GM18526 (cell line): Measurements from ENCODE around the gene NLRP4.

Experiments
- POLR2A ChIP-seq: IDR thresholded peaks from 3 replicates; pipeline ENCODE4 v1.6.1; 2011; ENCODE audit not compliant: insufficient read length; ENCODE audit errors: extremely low read depth

NLRP4 gene, protein sequence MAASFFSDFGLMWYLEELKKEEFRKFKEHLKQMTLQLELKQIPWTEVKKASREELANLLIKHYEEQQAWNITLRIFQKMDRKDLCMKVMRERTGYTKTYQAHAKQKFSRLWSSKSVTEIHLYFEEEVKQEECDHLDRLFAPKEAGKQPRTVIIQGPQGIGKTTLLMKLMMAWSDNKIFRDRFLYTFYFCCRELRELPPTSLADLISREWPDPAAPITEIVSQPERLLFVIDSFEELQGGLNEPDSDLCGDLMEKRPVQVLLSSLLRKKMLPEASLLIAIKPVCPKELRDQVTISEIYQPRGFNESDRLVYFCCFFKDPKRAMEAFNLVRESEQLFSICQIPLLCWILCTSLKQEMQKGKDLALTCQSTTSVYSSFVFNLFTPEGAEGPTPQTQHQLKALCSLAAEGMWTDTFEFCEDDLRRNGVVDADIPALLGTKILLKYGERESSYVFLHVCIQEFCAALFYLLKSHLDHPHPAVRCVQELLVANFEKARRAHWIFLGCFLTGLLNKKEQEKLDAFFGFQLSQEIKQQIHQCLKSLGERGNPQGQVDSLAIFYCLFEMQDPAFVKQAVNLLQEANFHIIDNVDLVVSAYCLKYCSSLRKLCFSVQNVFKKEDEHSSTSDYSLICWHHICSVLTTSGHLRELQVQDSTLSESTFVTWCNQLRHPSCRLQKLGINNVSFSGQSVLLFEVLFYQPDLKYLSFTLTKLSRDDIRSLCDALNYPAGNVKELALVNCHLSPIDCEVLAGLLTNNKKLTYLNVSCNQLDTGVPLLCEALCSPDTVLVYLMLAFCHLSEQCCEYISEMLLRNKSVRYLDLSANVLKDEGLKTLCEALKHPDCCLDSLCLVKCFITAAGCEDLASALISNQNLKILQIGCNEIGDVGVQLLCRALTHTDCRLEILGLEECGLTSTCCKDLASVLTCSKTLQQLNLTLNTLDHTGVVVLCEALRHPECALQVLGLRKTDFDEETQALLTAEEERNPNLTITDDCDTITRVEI

DNA sequence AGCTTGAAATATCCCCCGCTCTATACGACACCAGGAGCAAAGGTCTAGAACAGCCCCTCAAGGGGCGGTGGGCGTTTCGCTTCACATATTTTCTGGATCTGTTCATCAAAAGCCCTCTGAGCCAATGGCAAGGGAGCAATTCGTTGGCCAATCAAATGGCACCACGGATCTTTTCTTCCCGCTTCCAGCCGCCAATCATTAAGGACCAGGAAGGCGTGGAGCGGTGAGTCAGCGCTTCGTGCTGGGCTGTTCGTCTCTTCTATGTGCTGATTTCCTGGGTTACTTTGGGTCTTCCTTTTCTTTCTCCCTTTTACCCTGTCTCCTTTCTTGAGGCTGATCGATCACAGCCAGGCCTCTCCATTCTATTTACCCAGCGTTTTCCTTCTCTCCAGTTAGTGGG, at the start of gene NLRP4:
Gene NLRP4, plus strand, starts transcription at position 201 of the 400 bp plus-strand sequence. CDS start 15,541 bp downstream, outside the sequence.
- TF ChIP-seq POLR2A, result no peak

GRCh38 chr19:55795021-55795420, 41.3 kb upstream of the NLRP4 start:
- no peak for TF ChIP-seq POLR2A

GRCh38 chr19:55801416-55801815, 34.9 kb upstream of the NLRP4 start:
- no peak for TF ChIP-seq POLR2A

DNA sequence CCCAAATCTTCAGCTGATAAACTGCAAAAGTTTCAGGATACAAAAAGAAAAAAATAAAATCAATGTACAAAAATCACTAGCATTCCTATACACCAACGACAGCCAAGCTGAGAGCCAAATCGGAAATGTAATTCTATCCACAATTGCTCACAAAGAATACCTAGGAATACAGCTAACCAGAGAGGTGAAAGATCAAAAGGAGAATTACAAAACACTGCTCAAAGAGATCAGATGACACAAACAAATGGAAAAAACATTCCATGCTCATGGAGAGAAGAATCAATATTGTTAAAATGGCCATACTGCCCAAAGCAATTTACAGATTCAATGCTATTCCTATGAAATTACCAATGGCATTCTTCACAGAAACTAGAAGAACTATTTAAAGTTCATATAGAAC, 34.1 kb upstream of the NLRP4 start:
- no peak for TF ChIP-seq POLR2A

DNA sequence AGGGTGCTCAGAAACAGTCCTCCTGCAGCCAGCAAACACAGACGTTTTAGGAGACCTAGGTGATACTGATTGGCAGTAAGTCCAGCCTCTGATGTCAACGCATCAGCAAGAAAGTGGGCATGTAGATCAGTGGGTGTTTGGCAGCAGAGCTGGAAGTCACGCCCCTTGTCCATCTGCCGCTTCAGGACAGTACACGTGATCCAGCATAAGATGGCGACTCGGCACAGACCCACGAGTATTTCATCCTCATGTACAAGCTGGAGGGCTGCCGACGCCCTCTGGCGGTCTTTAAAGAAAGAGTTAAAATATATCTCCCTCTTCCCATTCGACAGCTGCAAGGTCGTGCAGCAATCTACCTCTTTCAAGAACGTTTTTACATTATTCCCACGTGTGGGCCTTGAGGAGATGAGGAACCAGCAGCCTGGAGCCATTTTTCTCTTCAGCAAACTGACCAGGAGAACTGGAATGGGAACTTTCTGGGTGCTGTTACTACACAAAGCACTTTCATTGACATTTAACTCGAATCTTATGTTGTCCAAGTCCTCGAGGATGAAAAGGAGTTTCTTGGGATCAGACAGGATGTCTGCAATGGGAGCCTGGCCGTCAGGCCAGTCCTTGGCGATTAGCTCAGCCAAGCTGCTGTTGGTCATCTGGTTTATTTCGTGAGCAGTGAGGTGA, 26.8 kb upstream of the NLRP4 start:
- no peak for TF ChIP-seq POLR2A

- TF ChIP-seq POLR2A, result no peak
Measured at GRCh38 chr19:55811340-55811739, 25.0 kb upstream of the NLRP4 start.

GRCh38 chr19:55812449-55812848, 23.9 kb upstream of the NLRP4 start:
- TF ChIP-seq POLR2A, result no peak

DNA sequence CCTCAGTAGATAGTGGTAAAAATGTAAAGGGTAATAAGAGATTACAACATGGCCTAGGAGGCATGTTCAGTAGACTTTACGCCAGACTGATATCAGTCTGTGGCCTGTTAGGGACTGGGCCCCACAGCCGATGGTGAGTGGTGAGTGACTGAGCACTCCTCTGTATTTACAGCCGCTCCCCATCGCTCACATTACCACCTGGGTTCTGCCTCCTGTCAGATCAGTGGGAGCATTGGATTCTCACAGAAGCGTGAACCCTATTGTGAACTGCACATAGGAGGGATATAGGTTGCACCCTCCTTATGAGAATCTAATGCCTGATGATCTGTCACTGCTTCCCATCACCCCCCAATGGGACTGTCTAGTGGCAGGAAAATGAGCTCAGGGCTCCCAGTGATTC, 22.4 kb upstream of the NLRP4 start:
- no peak for TF ChIP-seq POLR2A

DNA sequence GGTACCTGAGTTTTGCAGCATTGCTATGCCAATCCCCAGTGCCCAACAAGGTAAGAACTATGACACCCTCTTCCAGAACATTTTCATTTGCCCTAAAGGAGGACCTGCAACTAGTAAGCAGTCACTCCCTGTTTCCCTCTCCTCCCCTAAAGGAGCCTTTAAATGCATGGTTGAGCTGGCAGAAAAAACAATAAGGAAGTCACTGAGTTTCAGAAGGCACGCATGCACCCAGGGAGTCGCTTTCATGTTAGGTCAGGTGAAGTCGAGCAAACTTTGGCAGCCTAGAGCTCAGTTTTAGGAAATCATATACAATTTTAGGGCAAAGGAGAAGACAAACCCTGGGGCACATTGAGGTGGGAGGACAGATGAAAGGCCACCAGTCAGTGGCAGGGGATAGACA, 16.3 kb upstream of the NLRP4 start:
- no peak for TF ChIP-seq POLR2A

DNA sequence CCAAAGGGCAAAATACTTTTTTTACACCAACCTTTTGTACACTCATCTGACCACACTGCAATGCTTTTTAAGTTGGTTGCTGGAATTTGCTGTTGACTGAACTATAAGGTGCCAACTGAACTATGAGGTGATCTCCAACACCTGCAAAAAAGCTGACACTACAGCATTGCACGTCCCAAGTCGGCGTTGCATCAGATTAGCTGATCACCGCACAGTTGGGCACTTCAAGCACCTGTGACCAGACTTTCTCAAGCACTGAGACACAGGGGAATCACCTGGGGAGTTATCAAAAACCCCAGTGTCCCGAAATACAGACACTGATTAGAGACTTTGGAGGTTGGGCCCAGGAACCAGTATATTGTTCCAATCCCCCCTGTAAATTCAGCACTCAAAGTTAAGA, 5.7 kb upstream of the NLRP4 start:
- no peak for TF ChIP-seq POLR2A

DNA sequence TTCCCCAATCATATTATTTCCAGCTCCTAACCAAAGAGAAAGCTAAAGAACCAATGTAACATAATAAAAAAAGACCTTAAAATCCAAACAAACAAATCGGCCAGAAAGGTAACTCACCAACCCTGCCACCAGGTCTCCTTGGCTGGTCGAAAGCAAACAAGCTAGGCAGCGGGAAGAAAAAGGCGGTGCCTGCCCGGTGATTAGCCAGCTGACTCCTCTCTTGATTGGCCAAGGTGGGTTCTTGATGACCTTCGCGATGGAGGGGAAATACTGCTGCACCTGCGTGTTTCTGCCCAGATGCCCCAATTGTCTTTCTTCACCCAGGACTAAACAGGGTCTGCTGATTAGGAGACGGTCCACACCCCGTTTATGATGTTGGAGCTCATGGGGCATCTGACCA, 4.5 kb upstream of the NLRP4 start, which contains the start of gene NLRP11:
Gene NLRP11, minus strand, starts transcription at position 154 of the 400 bp plus-strand sequence. CDS start 13,825 bp downstream, outside the sequence.
- no peak for TF ChIP-seq POLR2A

DNA sequence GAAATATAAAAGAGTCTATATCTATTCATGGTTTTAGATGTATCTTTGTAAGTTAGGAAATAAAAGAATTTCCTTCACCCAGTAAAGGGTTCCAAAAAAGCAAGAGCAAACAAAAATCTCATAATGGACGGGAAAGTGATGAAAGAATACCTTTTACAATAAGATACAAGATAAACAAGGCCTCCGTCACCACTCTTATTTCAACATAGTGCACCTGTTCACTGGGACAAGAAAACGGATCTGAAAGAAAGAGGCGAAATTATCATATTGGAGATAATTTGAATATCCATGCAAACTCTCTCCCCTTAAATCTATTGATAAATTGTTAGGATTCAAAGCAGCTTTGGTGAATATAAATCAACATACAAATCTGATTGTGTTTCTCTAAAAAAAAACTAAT, 3.7 kb upstream of the NLRP4 start:
- TF ChIP-seq POLR2A, result no peak

DNA sequence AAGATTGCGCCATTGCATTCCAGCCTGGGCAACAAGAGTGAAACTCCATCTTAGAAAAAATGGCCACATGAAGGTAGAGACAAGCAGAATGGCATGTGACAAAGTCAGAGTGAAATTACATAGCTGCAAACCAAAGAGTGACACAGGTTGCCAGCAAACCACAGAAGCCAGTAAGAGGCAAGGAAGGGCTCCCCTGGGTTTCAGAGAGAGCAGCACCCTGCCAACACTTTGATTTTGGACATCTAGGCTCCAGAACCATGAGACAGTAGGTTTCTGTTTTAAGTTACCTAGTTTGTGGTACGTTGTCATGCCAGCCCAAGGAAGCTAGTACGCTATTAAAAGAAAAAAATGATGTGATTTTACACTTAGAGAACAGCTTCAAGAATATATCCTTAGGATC, 1.9 kb downstream of the NLRP4 start:
- TF ChIP-seq POLR2A, result no peak

GRCh38 chr19:55838906-55839305, 2.6 kb downstream of the NLRP4 start:
- TF ChIP-seq POLR2A, result no peak

GRCh38 chr19:55855160-55855559, 18.8 kb downstream of the NLRP4 start:
- no peak for TF ChIP-seq POLR2A
